DMS79 (cell line): ENCODE results near the gene TCTN2.

Source experiments
- DNase-seq: peaks from one replicate; lab custom pipeline; 2025; lab: John Stamatoyannopoulos, UW

The TCTN2 gene

DNA sequence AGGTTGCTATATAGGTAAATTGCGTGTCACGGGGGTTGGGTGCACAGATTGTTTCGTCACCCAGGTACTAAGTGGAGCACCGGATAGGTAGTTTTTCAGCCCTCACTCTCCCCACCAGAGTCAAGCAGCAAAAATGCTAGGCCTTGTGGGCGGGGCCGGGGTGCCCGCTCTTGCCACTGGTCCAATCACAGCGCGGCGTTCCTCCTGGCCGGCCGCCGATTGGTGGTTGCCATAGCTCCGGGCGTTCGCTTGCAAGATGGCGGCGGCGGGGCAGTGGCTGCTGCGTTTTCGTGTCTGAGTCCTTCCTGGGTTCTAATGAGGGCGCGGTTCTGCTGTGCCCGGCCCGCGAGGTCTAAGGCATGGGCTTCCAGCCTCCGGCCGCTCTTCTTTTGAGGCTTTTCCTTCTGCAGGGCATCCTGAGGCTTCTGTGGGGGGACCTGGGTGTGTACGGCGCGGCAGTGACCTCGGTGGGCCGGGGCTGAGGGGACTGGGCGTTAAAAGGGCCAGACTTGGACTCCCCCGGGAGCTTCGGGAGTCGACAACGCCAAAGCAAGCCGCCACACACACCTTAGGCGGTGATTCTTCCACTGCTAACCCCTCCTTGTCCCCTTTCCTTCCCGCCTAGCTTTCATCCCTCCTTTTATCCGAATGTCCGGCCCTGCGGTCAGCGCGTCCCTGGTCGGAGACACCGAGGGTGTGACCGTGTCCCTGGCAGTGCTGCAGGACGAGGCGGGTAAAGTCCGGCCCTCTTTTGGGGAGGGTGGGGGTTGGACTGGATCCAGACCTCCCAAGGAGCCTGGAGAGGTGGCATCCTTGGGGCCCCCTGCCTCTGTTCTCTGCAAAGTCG, at the start of gene TCTN2:
TCTN2 (plus strand) TSS at position 232 of the 847 bp plus-strand sequence; CDS start at position 360, 128 bp downstream.
- peak; percentile 83 for DNase-seq

DNA sequence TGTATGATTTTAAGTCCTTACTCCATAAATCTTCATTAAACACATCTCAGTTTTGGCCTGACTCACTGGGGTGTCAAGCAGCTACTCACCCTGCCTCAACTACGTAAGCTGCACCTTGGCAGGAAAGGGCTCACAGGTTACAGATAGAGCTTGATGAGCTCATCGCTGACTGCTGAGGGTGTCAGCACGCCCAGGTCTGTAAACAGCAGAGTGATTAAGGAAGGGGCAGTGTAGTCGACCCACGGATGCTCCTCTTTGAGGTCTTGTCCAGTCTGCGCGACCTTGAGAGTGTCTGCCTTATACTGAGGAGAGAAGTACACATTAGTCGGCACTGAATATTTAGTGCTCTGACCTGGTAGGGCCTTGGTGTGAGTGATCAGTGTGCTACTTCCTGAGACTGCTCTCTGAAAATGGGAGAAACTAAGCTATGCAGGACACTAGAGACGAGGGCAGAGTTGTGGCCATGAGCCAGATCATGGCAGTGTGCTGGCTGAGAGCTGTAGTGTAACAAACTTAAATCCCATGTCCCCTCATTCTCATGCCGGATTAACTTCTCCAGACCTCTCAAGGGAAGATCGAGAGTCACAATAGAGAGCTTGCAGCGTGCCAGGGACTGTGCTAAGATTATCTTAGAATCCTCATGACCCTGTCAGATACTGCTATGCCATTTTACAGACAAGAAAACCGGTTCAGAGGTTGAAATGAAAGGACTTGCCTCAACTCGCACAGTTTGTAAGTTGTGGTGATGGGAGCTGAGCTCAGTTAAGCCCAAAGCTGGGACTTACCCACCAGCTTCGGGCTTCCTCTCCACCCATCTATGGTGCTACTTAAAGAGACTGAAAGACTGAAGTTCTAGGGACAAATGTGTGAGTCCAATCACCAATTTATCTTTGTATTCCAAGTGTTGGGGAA, 49.0 kb upstream of the TCTN2 start:
- no peak for DNase-seq

DNA sequence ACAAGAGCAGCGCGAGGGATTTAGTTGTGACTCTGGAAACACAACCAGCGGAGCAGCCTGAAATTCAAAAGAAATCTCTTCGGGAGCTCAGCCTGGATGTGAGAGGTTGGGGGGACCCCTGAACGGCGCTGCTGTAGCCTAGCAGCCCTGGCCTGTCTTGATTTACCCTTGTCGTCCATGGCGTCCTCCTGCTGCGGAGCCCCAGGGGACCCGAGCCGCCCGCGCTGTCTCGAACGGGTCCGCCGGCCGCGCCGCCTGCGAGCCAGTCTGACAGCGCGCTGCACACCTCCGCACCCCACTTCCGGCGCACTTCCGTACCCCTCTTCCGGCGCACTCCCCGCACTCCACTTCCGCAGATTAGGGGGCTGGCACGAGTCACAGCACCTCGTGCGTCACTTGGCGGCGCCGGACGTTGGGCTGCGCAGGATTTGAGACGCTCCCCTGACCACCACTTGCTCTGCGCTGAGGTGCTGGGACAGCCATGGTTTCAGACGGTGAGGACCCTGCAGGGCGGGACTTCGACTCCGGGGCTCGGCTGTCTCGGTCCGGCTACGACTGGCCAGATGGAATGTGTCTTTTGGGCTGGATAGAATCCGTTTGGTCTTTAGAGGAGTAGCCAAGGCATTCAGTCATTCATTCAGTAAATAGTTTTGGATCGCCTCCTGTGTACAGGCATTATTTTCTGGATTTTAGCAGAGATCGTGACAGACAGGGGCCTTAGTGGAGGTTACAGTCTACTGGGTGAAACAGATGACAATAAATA, 37.4 kb upstream of the TCTN2 start, which contains the start of the genes EIF2B1 and GTF2H3:
EIF2B1 (minus strand) TSS at position 308 of the 763 bp plus-strand sequence; CDS start at position 179, 129 bp downstream.
GTF2H3 (plus strand) TSS at position 451 of the 763 bp plus-strand sequence; CDS start at position 482, 31 bp downstream.
- DNase-seq, result peak; percentile 94

DNA sequence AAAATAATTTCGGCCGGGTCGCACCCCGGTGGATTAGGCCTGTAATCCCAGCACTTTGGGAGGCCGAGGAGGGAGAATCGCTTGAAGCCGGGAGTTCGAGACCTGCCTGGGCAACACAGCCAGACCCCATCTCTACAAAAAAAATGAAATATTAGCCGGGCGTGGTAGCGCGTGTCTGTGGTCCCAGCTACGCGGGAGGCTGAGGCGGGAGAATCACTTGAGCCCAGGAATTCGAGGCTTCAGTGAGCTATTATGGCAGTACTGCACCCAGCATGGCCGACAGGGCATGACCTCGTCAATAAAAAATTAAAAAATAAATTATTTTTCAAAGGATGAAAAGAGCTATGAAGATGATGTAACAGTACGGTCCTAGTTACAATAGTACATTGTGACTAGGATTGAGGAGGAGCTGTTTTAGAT, 36.8 kb upstream of the TCTN2 start:
- no peak for DNase-seq

DNA sequence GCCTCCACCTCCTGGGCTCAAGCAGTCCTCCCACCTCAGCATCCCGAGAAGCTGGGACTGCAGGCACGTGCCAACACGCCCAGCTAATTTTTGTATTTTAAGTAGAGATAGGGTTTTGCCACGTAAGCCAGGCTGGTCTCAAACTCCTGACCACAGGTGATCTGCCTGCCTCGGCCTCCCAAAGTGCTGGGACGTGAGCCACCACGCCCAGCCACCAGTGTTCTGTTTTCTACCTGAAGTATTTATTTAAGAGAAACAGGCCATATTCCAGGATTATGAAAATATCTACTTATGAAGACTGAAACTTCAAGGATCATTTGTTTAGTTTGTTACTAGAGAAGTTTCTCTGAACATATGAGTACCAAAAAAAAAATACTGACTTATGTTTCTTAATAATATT, 27.0 kb upstream of the TCTN2 start:
- no peak for DNase-seq

DNA sequence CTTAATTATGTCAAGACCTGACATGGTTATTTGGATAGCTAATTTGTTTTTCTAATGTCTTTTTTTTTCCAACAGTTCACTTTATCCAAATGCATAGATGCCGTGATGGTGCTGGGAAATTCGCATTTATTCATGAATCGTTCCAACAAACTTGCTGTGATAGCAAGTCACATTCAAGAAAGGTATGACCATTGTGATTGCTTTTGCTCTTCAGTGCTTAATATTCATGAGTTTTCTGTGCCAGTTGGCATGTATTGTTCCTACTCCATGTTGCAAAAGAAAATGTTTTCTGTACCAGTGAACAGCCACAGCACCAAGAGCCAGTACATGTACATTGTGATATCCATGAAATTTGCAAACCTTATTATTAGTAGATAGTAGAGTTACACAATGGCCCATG, 25.5 kb upstream of the TCTN2 start:
- no peak for DNase-seq

DNA sequence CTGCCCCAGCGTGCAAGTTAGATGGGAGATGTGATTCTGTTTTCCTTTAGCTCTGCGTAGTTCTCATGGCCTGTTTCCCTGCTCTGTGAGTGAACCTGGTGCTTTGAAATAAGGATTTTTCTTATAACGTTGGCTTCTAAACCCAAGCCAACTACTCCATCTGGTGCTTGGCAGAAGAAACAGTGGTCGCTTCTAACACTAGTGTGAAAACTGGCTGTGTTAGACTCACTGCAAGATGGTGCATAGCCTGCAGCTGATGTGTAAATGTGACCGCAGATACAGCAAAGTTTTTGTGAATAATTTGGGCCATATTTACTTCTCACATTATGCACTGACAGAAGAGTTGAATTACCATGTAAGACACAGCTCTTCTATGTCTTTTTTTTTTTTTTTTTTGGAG, 25.0 kb upstream of the TCTN2 start:
- DNase-seq, result no peak

DNA sequence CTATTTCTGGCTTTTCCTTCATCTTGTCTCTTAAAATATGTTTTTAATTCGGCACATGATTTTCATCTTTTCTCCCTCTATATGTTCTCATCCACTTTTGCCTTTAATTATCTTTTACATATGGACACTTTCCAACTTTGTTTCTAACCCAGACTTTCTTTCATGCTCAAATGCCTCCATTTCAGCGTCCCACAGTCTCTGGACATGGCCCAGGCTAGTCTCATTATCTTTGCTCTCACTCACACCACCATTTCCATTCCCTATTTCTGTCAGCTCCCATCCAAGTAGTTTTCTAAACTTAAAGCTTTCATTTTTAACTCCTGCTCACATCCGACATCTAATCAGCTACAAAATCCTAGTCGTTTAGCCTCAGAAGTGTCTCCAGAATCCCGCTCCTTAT, 22.5 kb upstream of the TCTN2 start:
- no peak for DNase-seq

DNA sequence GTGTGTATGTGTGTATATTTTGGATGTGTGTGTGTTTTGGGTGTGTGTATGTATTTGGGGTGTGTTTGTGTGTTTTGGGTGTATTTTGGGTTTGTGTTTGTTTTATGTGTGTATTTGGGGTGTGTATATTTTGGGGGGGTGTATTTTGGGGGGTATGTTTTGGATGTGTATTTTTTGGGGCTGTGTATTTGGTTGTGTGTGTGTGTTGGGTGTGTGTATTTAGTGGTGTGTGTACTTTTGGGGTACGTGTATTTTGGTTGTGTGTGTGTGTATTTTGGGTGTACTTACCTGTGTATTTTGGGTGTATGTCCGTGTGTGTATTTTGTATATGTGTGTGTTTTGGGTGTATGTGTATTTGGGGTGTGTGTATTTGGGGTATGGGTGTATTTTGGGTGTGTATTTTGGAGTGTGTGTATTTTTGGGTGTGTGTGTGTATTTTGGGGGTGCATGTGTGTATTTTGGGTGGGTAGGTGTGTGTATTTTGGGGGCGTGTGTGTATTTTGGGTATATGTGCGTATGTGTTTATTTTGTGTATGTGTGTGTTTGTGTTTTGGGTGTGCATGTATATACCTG, 16.7 kb upstream of the TCTN2 start:
- DNase-seq, result no peak

DNA sequence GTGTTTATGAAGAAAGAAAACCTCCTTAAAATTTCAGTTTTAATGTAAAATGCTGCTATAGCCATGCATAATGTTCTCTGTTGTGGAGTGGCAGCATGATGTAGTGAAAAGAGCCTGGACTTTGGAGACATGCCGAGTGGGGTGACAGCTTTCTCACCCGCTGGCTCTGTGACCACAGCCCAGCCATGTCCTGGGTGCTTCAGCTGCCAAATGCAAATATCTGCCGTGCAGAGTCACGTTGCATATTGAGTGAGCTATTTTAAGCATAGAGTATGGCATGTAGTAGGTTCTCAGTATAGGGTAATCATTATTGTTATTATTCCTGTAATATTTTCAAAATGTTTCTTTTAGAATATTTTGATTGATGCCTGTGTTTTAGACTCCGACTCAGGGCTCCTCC, 15.5 kb upstream of the TCTN2 start:
- DNase-seq, result no peak

DNA sequence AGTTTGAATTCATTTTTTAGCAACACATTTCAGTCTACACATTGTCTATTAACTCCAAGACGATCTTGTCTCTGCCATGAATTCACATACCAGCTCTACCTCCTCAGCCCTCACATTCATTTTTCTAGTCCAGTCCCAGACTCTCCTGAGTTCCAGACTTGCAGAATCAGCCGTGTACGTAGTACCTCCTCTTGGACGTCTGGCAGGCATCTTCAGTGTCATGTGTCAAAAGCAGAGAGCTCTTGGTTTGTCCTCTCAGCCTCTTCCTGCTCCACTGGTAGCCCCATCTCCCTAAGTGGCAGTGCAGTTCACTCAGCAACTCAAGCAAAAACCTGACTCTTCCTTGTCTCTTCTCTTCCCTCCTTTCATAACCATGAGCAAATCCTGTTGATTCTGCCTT, 14.5 kb upstream of the TCTN2 start:
- DNase-seq, result no peak

DNA sequence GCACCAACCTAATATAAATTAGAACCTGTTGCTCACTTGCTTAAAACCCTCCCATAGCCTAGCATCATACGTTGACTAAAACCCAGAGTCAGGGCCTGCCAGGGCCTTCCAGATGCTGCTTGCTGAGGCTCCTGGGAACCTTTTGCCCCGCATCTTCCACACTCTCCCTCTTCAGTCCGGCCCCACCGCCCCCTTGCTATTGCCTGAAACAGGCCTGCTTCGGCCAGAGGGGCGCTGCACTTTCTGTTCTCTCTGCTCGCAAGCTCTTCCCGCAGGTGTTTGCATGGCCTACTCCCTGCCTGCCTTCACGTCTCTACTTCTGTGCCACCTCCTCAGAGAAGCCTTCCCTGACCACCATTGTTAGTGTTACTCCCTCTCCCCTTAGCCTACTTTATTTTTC, 13.7 kb upstream of the TCTN2 start:
- DNase-seq, result no peak

DNA sequence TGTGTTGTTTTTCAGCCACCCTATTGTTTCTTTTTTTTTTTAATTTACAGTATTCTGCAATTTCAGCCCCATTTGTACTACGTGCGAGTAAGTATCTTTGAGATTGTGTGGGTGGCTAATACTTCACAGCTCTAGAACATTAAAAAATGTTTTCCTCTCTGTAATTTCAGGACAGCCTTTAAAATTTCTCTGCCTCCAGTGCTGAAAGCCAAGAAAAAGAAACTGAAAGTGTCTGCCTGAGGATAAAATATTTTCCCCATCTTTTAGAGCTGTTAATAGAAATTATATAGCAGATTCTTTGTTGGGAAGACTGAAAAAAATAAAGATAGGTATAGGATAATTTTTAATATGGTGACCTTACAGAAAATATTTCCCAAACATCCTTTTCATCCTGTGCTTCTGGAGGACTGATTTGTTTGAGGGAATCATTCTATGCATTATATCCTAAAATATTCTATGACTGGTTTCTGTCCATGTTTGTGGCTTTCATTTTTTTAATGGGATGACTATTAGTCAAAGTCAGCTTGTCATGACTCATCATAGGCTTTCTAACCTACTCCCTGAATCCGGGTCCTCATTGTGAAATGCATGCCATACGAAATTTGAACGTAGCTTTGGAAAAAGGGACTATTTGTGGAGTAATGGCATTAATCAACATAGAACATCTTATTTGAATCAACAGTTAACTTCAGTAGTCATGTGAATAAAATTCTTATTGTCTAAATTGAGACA, 10.8 kb upstream of the TCTN2 start:
- no peak for DNase-seq

DNA sequence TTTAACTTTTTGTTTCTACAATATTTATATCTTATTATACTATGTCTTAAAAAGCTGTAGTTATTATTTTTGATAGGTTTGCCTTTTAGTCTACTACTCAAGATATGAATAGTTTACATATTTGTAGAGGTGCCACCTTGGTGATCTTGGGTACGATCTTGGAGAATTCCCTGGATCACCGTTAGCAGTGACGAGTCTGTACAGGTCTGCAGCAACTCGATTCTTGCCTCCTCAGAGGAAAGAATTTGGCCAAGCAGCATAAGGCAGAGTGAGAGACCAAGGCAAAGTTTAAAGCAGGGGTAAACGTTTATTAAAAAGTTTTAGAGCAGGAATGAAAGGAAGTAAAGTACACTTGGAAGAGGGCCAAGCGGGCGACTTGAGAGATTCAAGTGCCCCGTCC, 3.1 kb upstream of the TCTN2 start:
- no peak for DNase-seq

DNA sequence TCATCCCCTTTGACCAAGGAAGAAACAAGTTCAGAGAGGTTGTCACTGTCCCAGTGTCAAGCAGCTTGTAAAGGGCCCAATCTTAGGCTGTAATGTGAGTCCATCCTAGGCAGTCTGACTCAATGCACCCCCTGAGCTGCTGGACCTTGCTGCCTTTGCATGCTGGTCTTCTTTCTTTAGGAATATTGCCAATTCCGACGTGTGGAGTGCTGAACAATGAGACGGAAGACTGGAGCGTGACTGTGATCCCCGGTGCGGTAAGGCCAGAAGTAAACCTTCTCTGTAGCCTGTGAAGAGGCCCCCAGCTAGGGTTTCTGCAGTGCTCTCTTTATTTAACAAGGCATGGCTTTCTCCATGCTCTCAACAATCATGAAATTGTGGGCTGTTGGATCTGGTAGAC, 963 bp downstream of the TCTN2 start:
- DNase-seq, result peak; percentile 18

DNA sequence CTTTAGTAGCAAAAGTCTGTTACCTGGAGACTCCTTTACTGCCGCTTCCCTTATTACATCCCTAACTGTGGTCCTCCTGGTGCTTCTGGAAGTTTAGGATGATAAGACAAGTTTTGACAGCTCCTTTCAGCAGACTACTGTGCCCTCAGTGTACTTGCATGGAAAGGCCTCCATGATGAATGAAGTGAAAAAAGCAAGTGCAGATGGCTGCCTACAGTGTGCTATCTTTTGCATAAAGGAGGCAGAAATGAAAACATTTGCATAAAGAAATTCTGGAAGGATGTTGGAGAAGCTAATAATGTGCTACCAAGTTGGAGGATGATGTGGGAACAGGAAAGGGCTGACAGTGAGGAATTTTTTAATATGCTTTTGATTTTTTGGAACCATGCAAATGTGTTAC, 4.5 kb downstream of the TCTN2 start:
- no peak for DNase-seq

DNA sequence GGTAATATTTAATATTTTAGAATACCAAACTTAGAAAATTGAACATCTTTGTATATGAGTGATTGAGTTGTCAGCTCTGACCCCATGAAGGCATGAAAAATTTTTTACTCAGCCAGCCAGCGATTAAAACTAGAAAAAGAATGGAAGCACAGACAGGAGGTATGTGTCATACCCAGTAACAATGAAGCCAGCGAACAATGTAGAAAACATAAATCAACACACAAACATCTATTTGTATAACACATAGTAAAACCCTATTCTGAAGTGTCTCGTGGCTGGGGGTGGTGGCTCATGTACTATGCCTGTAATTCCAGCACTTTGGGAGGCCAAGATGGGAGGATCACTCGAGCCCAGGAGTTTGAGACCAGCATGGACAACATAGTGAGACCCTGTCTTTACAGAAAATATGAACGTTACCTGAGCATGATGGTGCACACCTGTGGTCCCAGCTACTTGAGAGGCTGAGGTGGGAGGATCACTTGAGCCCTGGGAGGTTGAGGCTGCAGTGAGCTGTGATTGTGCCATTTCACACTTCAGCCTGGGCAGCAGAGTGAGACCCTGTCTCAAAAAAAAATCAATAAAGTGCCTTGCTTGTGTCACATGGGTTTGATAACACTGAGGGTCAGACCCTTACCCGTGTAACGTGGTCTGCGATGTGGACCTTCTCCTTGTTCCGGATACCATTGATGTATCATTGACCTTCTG, 5.9 kb downstream of the TCTN2 start:
- no peak for DNase-seq

DNA sequence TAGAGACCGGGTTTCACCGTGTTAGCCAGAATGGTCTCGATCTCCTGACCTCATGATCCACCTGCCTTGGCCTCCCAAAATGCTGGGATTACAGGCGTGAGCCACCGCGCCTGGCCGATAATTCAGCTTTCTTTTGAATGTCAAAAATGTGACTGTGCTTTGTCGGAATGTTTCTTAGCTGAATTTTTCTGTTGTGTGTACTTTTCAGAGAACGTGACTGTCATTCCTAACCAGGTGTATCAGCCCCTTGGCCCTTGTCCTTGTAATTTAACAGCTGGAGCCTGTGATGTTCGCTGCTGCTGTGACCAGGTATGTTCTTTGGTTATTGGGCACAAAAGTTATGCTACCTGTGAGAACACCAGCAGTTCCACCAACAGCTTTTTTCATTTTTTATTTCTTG, 8.1 kb downstream of the TCTN2 start:
- no peak for DNase-seq

DNA sequence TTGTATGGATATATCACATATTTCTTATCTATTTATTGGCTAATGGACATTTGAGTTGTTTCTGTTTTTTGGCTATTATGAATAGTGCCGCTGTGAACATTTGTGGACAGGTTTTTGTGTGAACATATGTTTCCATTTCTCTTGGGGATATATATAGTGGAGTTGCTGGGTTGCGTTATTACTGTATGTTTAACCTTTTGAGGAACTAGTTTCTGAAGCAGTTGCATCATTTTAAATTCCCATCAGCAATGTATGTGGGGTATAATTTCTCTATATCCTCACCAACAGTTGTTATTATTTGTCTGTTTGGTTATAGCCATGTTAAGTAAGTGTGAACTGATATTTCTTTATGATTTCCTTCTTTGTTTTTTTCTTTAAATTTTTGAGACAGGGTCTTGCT, 10.7 kb downstream of the TCTN2 start:
- DNase-seq, result no peak

DNA sequence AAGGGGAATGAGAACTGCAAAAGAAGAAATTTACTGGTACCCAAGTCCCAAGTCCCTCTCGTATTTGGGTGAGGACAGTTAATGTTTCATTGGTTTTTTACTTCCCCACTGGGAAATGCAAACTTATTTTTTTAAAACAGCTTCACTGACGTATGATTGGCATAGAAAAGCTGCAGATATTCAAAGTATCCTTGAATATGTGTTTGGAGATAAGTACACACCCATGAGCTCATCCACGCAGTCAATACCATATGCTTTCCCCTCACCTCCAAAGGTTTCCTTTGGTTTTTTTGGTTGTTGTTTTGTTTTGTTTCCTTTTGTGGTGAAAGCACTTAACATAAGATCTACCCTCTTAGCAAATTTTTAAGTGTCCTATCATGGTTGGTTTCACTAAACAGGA, 13.1 kb downstream of the TCTN2 start:
- DNase-seq, result no peak
